OCI-M1 (cell line): ENCODE data around the gene AVL9.
"Not testable (repeated sequence)": the region's sequence is repeated elsewhere in the genome, so short reads cannot be mapped to it uniquely, and the experiment has no call there.

Experiments used
- DNase-seq: peaks from one replicate; lab custom pipeline; 2025; lab: John Stamatoyannopoulos, UW

AVL9 gene

GRCh38 chr7:32496052-32496813, 944 bp downstream of the AVL9 start:
- DNase-seq: peak; percentile 62

- not testable (repeated sequence) for DNase-seq
Measured at GRCh38 chr7:32499755-32500154, 4.5 kb downstream of the AVL9 start.

- DNase-seq: not testable (repeated sequence)
Measured at GRCh38 chr7:32500216-32500615, 4.9 kb downstream of the AVL9 start.

- DNase-seq: peak; percentile 69
Measured at GRCh38 chr7:32500922-32501341, 5.6 kb downstream of the AVL9 start.

GRCh38 chr7:32501522-32501921, 6.2 kb downstream of the AVL9 start:
- DNase-seq: no peak

GRCh38 chr7:32502728-32503127, 7.4 kb downstream of the AVL9 start:
- DNase-seq: no peak

- peak; percentile 70 for DNase-seq
Measured at GRCh38 chr7:32506266-32507054, 11.2 kb downstream of the AVL9 start.

- DNase-seq: no peak
Measured at GRCh38 chr7:32507414-32507813, 12.1 kb downstream of the AVL9 start.

- DNase-seq: no peak
Measured at GRCh38 chr7:32511791-32512190, 16.5 kb downstream of the AVL9 start.

GRCh38 chr7:32513210-32513609, 17.9 kb downstream of the AVL9 start:
- no peak for DNase-seq

GRCh38 chr7:32515890-32516550, 20.7 kb downstream of the AVL9 start:
- no peak for DNase-seq

- no peak for DNase-seq
Measured at GRCh38 chr7:32516551-32517100, 21.3 kb downstream of the AVL9 start.

GRCh38 chr7:32518534-32519140, 23.3 kb downstream of the AVL9 start:
- peak; percentile 48 for DNase-seq

GRCh38 chr7:32519763-32520162, 24.5 kb downstream of the AVL9 start:
- DNase-seq: no peak

- DNase-seq: no peak
Measured at GRCh38 chr7:32522746-32523530, 27.6 kb downstream of the AVL9 start.

GRCh38 chr7:32524631-32525030, 29.3 kb downstream of the AVL9 start:
- DNase-seq: no peak

GRCh38 chr7:32525839-32526238, 30.6 kb downstream of the AVL9 start:
- no peak for DNase-seq

GRCh38 chr7:32531402-32531801, 36.1 kb downstream of the AVL9 start:
- no peak for DNase-seq

GRCh38 chr7:32532086-32532485, 36.8 kb downstream of the AVL9 start:
- DNase-seq: no peak

GRCh38 chr7:32532716-32533115, 37.4 kb downstream of the AVL9 start:
- DNase-seq: no peak
